ENCODE measurements around the gene ZNF232.
"Not testable (repeated sequence)": the region's sequence is repeated elsewhere in the genome, so short reads cannot be mapped to it uniquely, and the experiment has no call there.

- not testable (repeated sequence) for TF ChIP-seq CTCF (conservative IDR thresholded peaks at IDR 0.05; ENCODE audit: low read depth in 2 of 2); ETS1 (IDR thresholded peaks at IDR 0.05)
Measured at GRCh38 chr17:5137511-5138197, 26.0 kb upstream of the ZNF232 start.

Measured in GM23338 (cell line).